Neural cell (in vitro differentiated cells): ENCODE data around the gene ANKMY1. TPM values are rescaled to one million over a fixed set of nuclear protein-coding genes. Genes with fewer than 3 reads are reported as not detected.

Experiments used
- H2AFZ ChIP-seq: fragments of 200-600, 300-800 bp; sonication (generic), shearing (Covaris generic); 2 replicates; pipeline ENCODE4 v1.6.0; 2014; ENCODE audit warnings: low read depth, mild to moderate bottlenecking, antibody characterized with exemption, low read length, moderate library complexity
- H3F3A ChIP-seq: fragments of 200-600 bp; shearing (Covaris generic); 2 replicates; pipeline ENCODE4 v1.6.1; 2016; ENCODE audit warnings: mild to moderate bottlenecking, moderate library complexity, mixed read lengths, antibody characterized with exemption, low read length; ENCODE audit not compliant: insufficient read depth, poor library complexity, severe bottlenecking
- H3K27ac ChIP-seq: fragments of 200-600, 300-800 bp; sonication (generic), shearing (Covaris generic); 2 replicates; pipeline ENCODE4 v1.5.1; 2014; ENCODE audit warnings: mild to moderate bottlenecking, low read length, moderate library complexity
- H3K27me3 ChIP-seq: fragments of 300-800, 200-600 bp; sonication (generic), shearing (Covaris generic); 2 replicates; pipeline ENCODE4 v1.6.0; 2014; ENCODE audit warnings: mild to moderate bottlenecking, low read depth, low read length, moderate library complexity; ENCODE audit not compliant: insufficient read depth
- H3K36me3 ChIP-seq: fragments of 300-800, 200-600 bp; sonication (generic), shearing (Covaris generic); 2 replicates; pipeline ENCODE4 v1.5.1; 2014; ENCODE audit warnings: mild to moderate bottlenecking, antibody characterized with exemption, low read length, moderate library complexity; ENCODE audit not compliant: insufficient read depth
- H3K4me2 ChIP-seq: fragments of 300-800, 200-600 bp; sonication (generic), shearing (Covaris generic); 2 replicates; pipeline ENCODE4 v1.6.0; 2014; ENCODE audit warnings: mild to moderate bottlenecking, low read length
- H3K4me3 ChIP-seq: fragments of 300-800, 200-600 bp; sonication (generic), shearing (Covaris generic); 2 replicates; pipeline ENCODE4 v1.5.1; 2014; ENCODE audit warnings: mild to moderate bottlenecking, low read length, moderate library complexity
- H3K79me2 ChIP-seq: fragments of 200-600 bp; shearing (Covaris generic); replicated peaks from 2 replicates; pipeline ENCODE4 v1.6.0; 2014; ENCODE audit warnings: mild to moderate bottlenecking, low read length, moderate library complexity; ENCODE audit not compliant: insufficient read depth
- H3K9ac ChIP-seq: fragments of 300-800, 200-600 bp; sonication (generic), shearing (Covaris generic); 2 replicates; pipeline ENCODE4 v1.6.1; 2016; ENCODE audit warnings: mild to moderate bottlenecking, low read length, mixed read lengths
- H3K9me2 ChIP-seq: fragments of 200-600 bp; shearing (Covaris generic); 2 replicates; pipeline ENCODE4 v1.6.1; 2016; ENCODE audit warnings: mild to moderate bottlenecking, low read length, mixed read lengths; ENCODE audit not compliant: insufficient read depth
- H3K9me3 ChIP-seq: fragments of 200-600, 300-800 bp; sonication (generic), shearing (Covaris generic); 2 replicates; pipeline ENCODE4 v1.6.1; 2016; ENCODE audit warnings: mild to moderate bottlenecking, mixed run types, low read length, moderate library complexity, mixed read lengths
- H4K20me1 ChIP-seq: fragments of 200-600 bp; shearing (Covaris generic); 2 replicates; pipeline ENCODE4 v1.6.1; 2016; ENCODE audit warnings: mild to moderate bottlenecking, mixed run types; ENCODE audit not compliant: insufficient read depth
- CTCF ChIP-seq: fragments of 450-650 bp; IDR thresholded peaks from 2 replicates; pipeline ENCODE4 v1.5.1; 2014; ENCODE audit warnings: antibody characterized with exemption, mild to moderate bottlenecking, moderate library complexity; ENCODE audit not compliant: poor library complexity, severe bottlenecking
- EP300 ChIP-seq: fragments of 450-650 bp; conservative IDR thresholded peaks from 2 replicates; pipeline ENCODE4 v1.6.1; 2014; ENCODE audit warnings: antibody characterized with exemption, mild to moderate bottlenecking, moderate library complexity; ENCODE audit not compliant: poor library complexity, severe bottlenecking
- EZH2 ChIP-seq: fragments of 200-600, 300-800 bp; shearing (Covaris generic), sonication (generic); IDR thresholded peaks from 2 replicates; pipeline ENCODE4 v1.6.1; 2014; ENCODE audit warnings: antibody characterized with exemption, low read length, borderline replicate concordance, mild to moderate bottlenecking; ENCODE audit not compliant: insufficient read depth, poor library complexity, severe bottlenecking
- MXI1 ChIP-seq: fragments of 450-650 bp; conservative IDR thresholded peaks from 2 replicates; pipeline ENCODE4 v1.6.1; 2014; ENCODE audit warnings: antibody characterized with exemption, mild to moderate bottlenecking; ENCODE audit not compliant: poor library complexity, severe bottlenecking
- POLR2AphosphoS5 ChIP-seq: IDR thresholded peaks from 2 replicates; pipeline ENCODE4 v1.6.1; 2012
- RAD21 ChIP-seq: fragments of 450-650 bp; conservative IDR thresholded peaks from 2 replicates; pipeline ENCODE4 v1.6.1; 2014; ENCODE audit warnings: antibody characterized with exemption, mild to moderate bottlenecking, moderate library complexity
- REST ChIP-seq: IDR thresholded peaks from 2 replicates; pipeline ENCODE4 v1.6.1; 2012; ENCODE audit warnings: borderline replicate concordance
- SMC3 ChIP-seq: fragments of 450-650 bp; conservative IDR thresholded peaks from 2 replicates; pipeline ENCODE4 v1.6.1; 2014; ENCODE audit warnings: antibody characterized with exemption, mild to moderate bottlenecking, moderate library complexity; ENCODE audit not compliant: poor library complexity
- TAF1 ChIP-seq: IDR thresholded peaks from 2 replicates; pipeline ENCODE4 v1.6.1; 2012; ENCODE audit warnings: low read depth
- polyA plus RNA-seq: library from polyadenylated mRNA; depleted of rRNA; stranded (reverse); fragments of >200 nt; gene quantifications from 2 replicates; pipeline ENCODE4 v1.2.3, GENCODE V29; 2014

The ANKMY1 gene
- polyA plus RNA-seq, 1 donor from 2014 or later = 6.6 TPM

DNA sequence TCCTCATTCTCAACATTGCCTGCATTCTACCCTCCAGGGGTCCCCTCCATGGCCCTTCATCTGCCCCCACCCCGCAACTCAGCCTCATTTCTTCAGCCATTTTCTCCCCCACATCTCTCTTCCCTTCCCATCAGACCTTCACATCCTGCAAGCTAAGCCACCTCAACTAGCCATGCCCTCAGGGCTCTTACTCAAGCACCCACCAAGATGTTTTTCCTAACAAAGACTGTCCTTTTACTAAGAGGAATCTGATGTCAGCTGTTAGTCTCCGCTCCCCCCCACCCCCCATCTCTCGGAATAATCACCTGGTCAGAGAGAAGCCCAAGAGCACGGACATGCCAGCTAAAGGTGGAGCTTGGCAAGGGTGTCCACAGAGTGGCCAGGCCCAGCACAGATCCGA is 24.0 kb upstream of the ANKMY1 start:
- no peaks in the 10 kb centered on the region for H3K36me3 ChIP-seq
- H3K27ac ChIP-seq = no peak overlapping the region
- H3K79me2 ChIP-seq = peaks cover 25% of the 10 kb centered on the region
- no peaks in the 10 kb centered on the region for H3K9me2 ChIP-seq
- no peak overlapping the region for H2AFZ ChIP-seq
- no peak overlapping the region for H3K4me3 ChIP-seq
- no peaks in the 10 kb centered on the region for H4K20me1 ChIP-seq
- no peak overlapping the region for H3K9ac ChIP-seq
- H3K27me3 ChIP-seq = no peaks in the 10 kb centered on the region
- no peak overlapping the region for H3K4me2 ChIP-seq
- TF ChIP-seq POLR2AphosphoS5 (no peak), CTCF (no peak), RAD21 (no peak), EZH2 (no peak), MXI1 (no peak), TAF1 (no peak), REST (no peak), SMC3 (no peak)
- no peaks in the 10 kb centered on the region for H3F3A ChIP-seq
- no peaks in the 10 kb centered on the region for H3K9me3 ChIP-seq

DNA sequence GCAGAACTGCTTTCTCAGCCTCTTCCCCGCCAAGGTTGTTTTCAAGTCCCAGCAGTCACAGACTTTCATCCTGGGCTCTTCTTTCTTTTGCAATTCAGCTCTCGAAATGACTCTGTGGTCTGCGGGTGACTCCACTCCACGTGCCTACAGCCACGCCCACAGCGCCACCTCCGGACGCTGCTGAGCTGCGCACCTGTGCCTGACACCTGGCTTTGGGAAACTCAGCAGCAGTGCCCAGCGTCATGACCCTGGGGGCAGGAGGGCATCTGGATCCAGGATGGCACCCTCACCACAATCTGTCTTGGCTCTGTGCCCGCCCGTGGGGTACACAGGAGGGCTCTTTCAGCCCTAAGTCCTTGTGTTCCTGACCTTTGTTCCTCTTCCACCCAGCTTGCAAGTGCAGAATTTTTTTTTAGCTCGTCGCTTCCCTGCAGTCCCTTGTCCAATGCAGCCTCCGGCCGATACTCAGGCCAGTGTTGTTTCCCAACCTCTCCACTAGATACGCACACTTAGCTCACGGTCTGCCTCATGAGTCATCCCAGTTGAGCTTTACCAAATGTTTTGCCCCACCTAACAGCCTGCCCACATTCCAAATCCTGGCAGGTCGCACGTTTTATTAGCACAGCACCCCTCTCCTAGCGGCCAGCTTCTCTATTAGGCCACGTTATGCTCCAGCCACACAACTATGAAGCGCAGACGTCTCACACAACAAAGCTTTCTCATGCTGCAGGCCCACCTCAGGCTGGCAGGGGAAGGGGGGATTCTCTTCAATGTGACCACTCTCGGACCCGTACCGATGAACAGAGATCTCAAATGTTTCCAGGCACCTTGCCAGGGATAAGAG is 22.2 kb upstream of the ANKMY1 start:
- Histone ChIP-seq H3F3A (no peaks in the 10 kb centered on the region), H2AFZ (no peak overlapping the region), H3K4me3 (no peak overlapping the region), H3K27me3 (no peaks in the 10 kb centered on the region), H4K20me1 (no peaks in the 10 kb centered on the region), H3K9me3 (no peaks in the 10 kb centered on the region), H3K79me2 (peaks cover 14% of the 10 kb centered on the region), H3K9me2 (no peaks in the 10 kb centered on the region), H3K36me3 (no peaks in the 10 kb centered on the region), H3K27ac (no peak overlapping the region), H3K4me2 (no peak overlapping the region), H3K9ac (no peak overlapping the region)
- TF ChIP-seq EZH2 (no peak), MXI1 (no peak), CTCF (no peak), SMC3 (no peak), TAF1 (no peak), EP300 (no peak), REST (no peak), POLR2AphosphoS5 (no peak), RAD21 (no peak)
